Measurements from ENCODE around the gene OTUD5.

OTUD5 gene

GRCh38 chrX:48918643-48919340, 38.6 kb downstream of the OTUD5 start, which contains the start of gene PIM2:
Gene PIM2 (minus strand): TSS chrX:48919024. CDS start chrX:48918834, 190 bp downstream.
- Mint-ChIP-seq H3K36me3 (ENCODE audit: low read depth) (peaks cover 57% of the 10 kb centered on the region), H3K4me1 (ENCODE audit: low read depth) (peaks cover 39% of the 10 kb centered on the region), H3K27ac (peak within 1 kb of the TSS; percentile 98), H3K9me3 (no peaks in the 10 kb centered on the region), H3K27me3 (ENCODE audit: low read depth) (peaks cover 3% of the 10 kb centered on the region), H3K4me3 (peak within 1 kb of the TSS; percentile 97)
- peak; percentile 90 for DNase-seq (ENCODE audit: low spot score)

DNA sequence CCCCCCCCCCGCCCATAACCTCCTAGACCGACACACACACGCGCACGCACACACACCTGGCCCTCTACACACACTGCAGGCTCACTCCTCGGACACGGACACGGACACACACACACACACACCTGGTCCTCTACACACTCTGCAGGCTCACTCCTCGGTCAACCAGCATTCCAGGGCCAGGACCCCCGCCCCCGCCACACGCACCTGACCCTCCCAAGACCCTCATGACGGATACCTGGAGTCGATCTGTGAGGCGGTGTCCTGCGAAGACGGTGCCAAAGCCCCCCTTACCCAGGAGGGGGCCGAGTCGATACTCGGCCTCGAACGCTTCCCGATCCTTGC, 39.1 kb downstream of the OTUD5 start:
- DNase-seq (ENCODE audit: low spot score): no peak
- Mint-ChIP-seq H3K27ac (peak overlapping the region; percentile 98), H3K4me3 (peak overlapping the region; percentile 97), H3K36me3 (ENCODE audit: low read depth) (peaks cover 60% of the 10 kb centered on the region), H3K9me3 (no peaks in the 10 kb centered on the region), H3K27me3 (ENCODE audit: low read depth) (peaks cover 3% of the 10 kb centered on the region), H3K4me1 (ENCODE audit: low read depth) (peaks cover 41% of the 10 kb centered on the region)

DNA sequence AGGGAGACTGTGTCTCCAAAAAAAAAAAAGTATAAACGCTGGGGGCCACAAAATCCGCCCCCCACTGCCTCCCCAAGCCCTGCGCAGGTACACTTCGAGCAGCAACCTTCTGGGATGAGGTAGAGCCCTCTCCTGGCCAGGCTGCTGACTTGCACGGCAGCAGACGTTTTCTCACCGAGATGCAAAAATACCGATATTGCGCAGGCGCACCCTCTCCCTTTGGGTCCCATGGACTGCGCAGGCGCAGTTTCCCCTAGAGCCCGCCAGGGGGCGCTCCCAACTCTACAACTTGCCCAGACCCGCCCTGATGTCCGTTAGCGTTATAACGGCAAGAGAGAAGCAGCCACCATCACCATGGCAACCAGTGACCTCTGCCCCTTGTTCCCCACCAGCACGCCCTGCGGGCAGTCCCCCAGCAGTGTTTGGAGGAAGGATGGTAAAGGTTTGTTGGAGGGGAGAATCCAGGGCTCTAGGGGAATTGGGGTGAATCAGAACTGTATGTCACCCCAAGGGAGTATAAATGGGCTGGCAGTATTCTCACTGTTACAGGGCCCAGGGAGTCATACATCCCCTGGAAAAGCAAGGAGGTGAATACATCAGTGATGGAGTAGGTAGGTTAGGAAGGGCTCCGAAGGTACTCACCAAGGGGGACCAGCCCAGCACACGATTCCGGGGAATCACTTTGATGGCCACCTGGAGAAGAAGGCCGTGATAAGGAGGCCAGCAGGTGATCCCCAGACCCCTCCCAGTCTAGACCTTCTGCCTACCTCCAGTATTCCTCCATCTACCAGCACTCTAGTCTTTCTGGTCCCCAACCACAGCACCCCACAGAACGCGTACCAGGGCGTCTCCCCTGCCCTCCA, 40.0 kb downstream of the OTUD5 start:
- Mint-ChIP-seq H3K4me1 (ENCODE audit: low read depth) (peaks cover 41% of the 10 kb centered on the region), H3K9me3 (no peaks in the 10 kb centered on the region), H3K36me3 (ENCODE audit: low read depth) (peaks cover 63% of the 10 kb centered on the region)

DNA sequence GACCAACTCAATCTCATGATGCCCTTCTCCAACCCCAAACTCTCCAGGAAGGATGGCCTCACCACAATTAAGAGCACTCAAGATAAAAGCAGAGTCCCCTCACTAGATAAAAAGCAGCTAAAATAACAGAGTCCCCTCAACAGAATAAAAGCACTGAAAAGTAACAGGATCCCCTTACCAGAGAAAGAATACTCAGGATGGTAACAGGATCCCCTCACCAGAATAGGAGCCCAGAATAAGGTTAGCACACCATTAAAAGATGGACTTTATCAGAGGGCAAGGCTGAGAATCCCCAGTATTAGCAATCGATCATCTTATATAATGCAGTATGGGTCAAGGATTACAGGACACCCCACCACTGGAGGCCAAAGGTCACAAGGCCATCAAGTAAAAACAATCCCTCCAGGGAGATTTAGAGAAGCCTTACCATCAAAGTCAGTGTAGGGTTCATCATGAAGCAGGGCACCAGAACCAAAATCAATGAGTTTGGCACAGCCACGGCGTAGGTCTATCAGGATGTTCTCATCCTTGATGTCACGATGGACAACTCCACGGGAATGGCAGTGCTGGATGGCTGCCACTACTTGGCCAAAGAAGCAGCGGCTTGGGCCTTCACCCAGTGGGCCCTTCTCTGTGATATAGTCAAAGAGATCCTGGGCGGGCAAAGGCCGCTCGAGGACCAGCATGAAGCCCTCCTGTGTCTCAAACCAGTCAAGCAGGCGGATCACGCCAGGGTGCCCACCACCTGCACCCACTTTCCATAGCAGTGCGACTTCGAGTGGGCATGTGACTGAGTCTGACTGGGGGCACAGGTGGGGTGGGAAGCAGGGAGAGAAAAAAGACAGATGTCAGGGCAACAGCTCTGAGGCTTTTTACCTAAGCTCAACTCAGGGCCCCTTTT, 42.6 kb downstream of the OTUD5 start:
- no peak for DNase-seq (ENCODE audit: low spot score)
- Mint-ChIP-seq H3K36me3 (ENCODE audit: low read depth) (peaks cover 63% of the 10 kb centered on the region), H3K27me3 (ENCODE audit: low read depth) (peaks cover 3% of the 10 kb centered on the region), H3K4me1 (ENCODE audit: low read depth) (peaks cover 42% of the 10 kb centered on the region), H3K4me3 (peak overlapping the region; percentile 97), H3K9me3 (no peaks in the 10 kb centered on the region), H3K27ac (peak overlapping the region; percentile 15)

More for the DNA sequence above, 40.0 kb downstream of the OTUD5 start:
- H3K4me3 Mint-ChIP-seq: peak overlapping the region; percentile 97
- peak; percentile 87 for DNase-seq (ENCODE audit: low spot score)
- H3K27me3 Mint-ChIP-seq (ENCODE audit: low read depth): peaks cover 3% of the 10 kb centered on the region
- H3K27ac Mint-ChIP-seq: peak overlapping the region; percentile 98

- Mint-ChIP-seq H3K36me3 (ENCODE audit: low read depth) (peaks cover 61% of the 10 kb centered on the region), H3K4me3 (peak overlapping the region; percentile 97), H3K9me3 (no peaks in the 10 kb centered on the region), H3K27ac (peak overlapping the region; percentile 71), H3K4me1 (ENCODE audit: low read depth) (peaks cover 38% of the 10 kb centered on the region), H3K27me3 (ENCODE audit: low read depth) (peaks cover 3% of the 10 kb centered on the region)
- DNase-seq (ENCODE audit: low spot score): no peak
These were observed 43.6 kb downstream of the OTUD5 start for GRCh38 chrX:48913605-48914366.

DNA sequence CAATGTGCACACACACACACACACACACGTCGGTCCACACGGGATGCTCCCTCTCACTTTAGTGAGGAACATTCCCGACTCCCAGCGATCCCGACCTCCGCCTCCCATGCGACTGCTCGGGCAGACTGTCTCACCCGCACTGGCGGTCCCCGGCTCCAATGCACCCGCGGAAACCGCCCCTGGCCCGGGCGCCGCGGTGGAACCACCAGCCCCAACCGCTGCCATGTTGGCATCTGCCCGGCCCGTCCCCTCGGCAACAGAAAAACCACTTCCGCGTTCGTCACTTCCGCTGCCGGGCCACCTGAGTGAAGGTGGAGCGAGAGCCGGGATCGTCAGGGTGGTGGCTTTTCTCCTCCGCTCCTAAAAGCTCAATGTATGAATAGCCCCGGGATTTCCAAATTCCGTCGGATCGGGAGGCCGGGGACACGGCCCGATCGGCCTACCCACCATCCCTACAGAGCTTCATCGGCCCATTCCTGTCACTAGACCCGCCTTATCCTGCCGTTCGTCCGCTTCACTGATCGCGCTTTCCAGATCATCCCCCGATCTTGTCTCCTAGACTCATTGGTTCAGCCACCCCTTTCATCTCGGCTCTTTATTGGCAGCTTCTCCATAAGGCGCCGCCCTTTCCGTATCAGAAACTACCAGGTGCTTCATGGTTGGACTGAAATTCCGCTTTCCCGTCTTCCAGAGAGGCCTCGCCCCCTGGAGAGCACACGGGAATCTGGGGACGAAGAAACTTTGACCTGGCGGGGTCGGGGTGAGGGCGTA, 45.8 kb downstream of the OTUD5 start, which contains the start of gene SLC35A2:
TSS of gene SLC35A2 (minus strand) at position 235 of the 771 bp plus-strand sequence. CDS start at position 225, 10 bp downstream.
- Mint-ChIP-seq H3K4me1 (ENCODE audit: low read depth) (peaks cover 36% of the 10 kb centered on the region), H3K4me3 (peak within 1 kb of the TSS; percentile 92), H3K9me3 (no peaks in the 10 kb centered on the region), H3K27me3 (ENCODE audit: low read depth) (no peaks in the 10 kb centered on the region), H3K27ac (peak within 1 kb of the TSS; percentile 89), H3K36me3 (ENCODE audit: low read depth) (peaks cover 47% of the 10 kb centered on the region)
- DNase-seq (ENCODE audit: low spot score): peak; percentile 84

DNA sequence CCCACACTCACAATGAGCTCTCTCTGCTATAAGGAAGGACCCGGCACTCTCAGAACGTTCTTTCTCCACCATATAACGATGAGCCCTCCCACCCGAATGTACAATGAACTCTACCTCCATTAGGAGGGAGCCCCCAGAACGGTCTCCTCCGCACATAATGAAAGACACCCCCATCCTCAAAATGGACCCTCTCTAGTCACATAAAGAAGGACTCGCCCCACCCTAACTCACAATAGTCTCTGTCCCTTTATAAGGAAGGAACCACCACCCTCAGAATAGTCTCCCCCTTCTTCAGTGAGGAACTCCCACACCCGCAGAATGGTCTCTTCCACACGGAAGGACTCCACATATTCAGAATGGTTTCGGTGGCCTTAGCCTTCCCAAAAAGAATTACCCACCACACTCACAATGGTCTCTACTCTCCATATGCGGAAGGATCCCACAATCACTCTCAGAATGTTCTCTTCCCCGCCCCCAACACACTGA, 46.4 kb downstream of the OTUD5 start:
- Mint-ChIP-seq H3K9me3 (no peaks in the 10 kb centered on the region), H3K27ac (peak overlapping the region; percentile 89), H3K4me3 (peak overlapping the region; percentile 92), H3K27me3 (ENCODE audit: low read depth) (no peaks in the 10 kb centered on the region), H3K36me3 (ENCODE audit: low read depth) (peaks cover 42% of the 10 kb centered on the region), H3K4me1 (ENCODE audit: low read depth) (peaks cover 36% of the 10 kb centered on the region)
- no peak for DNase-seq (ENCODE audit: low spot score)

DNA sequence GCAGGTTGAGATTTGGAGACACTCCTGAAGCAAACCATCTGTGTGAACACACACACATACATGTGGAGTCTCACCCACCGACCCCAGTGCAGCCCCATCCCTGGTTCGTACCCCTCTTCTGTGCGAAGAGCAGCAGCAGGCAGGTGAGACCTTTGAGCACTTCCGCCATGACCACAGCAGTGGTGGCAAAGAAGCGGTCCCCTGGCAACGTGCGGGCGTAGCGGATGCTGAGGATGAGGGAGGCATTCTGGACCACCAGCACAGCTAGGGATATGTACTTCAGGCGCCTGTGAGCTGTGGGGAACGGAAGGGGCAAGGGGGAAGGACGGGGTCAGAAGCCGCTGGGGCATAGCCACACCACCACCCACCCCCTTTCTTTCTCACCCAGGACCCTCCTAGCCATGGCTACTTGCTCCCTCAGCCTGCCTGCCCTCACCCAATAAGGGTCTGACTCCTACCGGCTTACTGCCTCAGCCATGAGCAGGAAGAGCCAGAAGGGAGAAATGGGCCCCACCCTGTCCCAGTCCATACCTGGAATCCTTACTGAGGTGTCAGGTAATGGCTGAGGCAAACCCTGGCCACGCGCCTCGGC, 47.6 kb downstream of the OTUD5 start:
- no peak overlapping the region for H3K27ac Mint-ChIP-seq
- H3K4me3 Mint-ChIP-seq: no peak overlapping the region
- H3K4me1 Mint-ChIP-seq (ENCODE audit: low read depth): peaks cover 31% of the 10 kb centered on the region
- peaks cover 30% of the 10 kb centered on the region for H3K36me3 Mint-ChIP-seq (ENCODE audit: low read depth)
- DNase-seq (ENCODE audit: low spot score): no peak
- H3K9me3 Mint-ChIP-seq: no peaks in the 10 kb centered on the region
- H3K27me3 Mint-ChIP-seq (ENCODE audit: low read depth): no peaks in the 10 kb centered on the region

GRCh38 chrX:48908600-48908999, 48.8 kb downstream of the OTUD5 start:
- DNase-seq (ENCODE audit: low spot score): no peak
- H3K27me3 Mint-ChIP-seq (ENCODE audit: low read depth): no peaks in the 10 kb centered on the region
- H3K4me1 Mint-ChIP-seq (ENCODE audit: low read depth): peaks cover 21% of the 10 kb centered on the region
- H3K27ac Mint-ChIP-seq: no peak overlapping the region
- peaks cover 23% of the 10 kb centered on the region for H3K36me3 Mint-ChIP-seq (ENCODE audit: low read depth)
- no peak overlapping the region for H3K4me3 Mint-ChIP-seq
- no peaks in the 10 kb centered on the region for H3K9me3 Mint-ChIP-seq

- DNase-seq (ENCODE audit: low spot score): no peak
- peaks cover 17% of the 10 kb centered on the region for H3K36me3 Mint-ChIP-seq (ENCODE audit: low read depth)
- H3K27me3 Mint-ChIP-seq (ENCODE audit: low read depth): no peaks in the 10 kb centered on the region
- H3K4me1 Mint-ChIP-seq (ENCODE audit: low read depth): peaks cover under 1% of the 10 kb centered on the region
- no peak overlapping the region for H3K27ac Mint-ChIP-seq
- H3K4me3 Mint-ChIP-seq: no peak overlapping the region
- H3K9me3 Mint-ChIP-seq: no peaks in the 10 kb centered on the region
These were observed 52.2 kb downstream of the OTUD5 start for GRCh38 chrX:48905090-48905790.

GRCh38 chrX:48904626-48905025, 52.8 kb downstream of the OTUD5 start:
- no peaks in the 10 kb centered on the region for H3K9me3 Mint-ChIP-seq
- DNase-seq (ENCODE audit: low spot score): no peak
- no peaks in the 10 kb centered on the region for H3K4me1 Mint-ChIP-seq (ENCODE audit: low read depth)
- H3K36me3 Mint-ChIP-seq (ENCODE audit: low read depth): peaks cover 17% of the 10 kb centered on the region
- H3K4me3 Mint-ChIP-seq: no peak overlapping the region
- H3K27ac Mint-ChIP-seq: no peak overlapping the region
- H3K27me3 Mint-ChIP-seq (ENCODE audit: low read depth): no peaks in the 10 kb centered on the region

Measured in T-helper 2 cell treated with Interferon-gamma antibody and Interleukin-4, amounts not matched to agents 5 μg/mL and 100 μg/mL, for 36 hours (primary cell).